Left renal pelvis (tissue), 4 donors: ENCODE data around the gene SLC12A9. TPM values are rescaled to one million over a fixed set of nuclear protein-coding genes. Genes with fewer than 3 reads are reported as not detected.

ENCODE experiments used
- DNase-seq, 4 donors: peaks; one replicate each; pipeline ENCODE4 v3.0.0-alpha.2; 2013; ENCODE audit warnings: low read depth in 4 of 4, low spot score in 3 of 4
- polyA plus RNA-seq, 4 donors: library from polyadenylated mRNA; unstranded; fragments of 120-200 nt; gene quantifications; one replicate each; pipeline ENCODE4 v1.2.1, GENCODE V29; 2013; ENCODE audit not compliant: insufficient read length in 4 of 4

SLC12A9 gene
- polyA plus RNA-seq, 4 donors = 15.3 to 41.3 (median 20.7) TPM

GRCh38 chr7:100856871-100857282 lies 4.4 kb downstream of the SLC12A9 start:
- no peak for DNase-seq

GRCh38 chr7:100859856-100860255 lies 7.3 kb downstream of the SLC12A9 start:
- DNase-seq = no peak

GRCh38 chr7:100860702-100861615 lies 8.4 kb downstream of the SLC12A9 start:
- no peak for DNase-seq

GRCh38 chr7:100861616-100861985 lies 9.1 kb downstream of the SLC12A9 start:
- no peak for DNase-seq

- no peak for DNase-seq
These were observed 11.0 kb downstream of the SLC12A9 start for GRCh38 chr7:100863406-100863950.

- DNase-seq = no peak
These were observed 11.8 kb downstream of the SLC12A9 start for GRCh38 chr7:100864263-100864845.

GRCh38 chr7:100865372-100865911 lies 12.9 kb downstream of the SLC12A9 start:
- no peak for DNase-seq

- no peak for DNase-seq
These were observed 13.6 kb downstream of the SLC12A9 start for GRCh38 chr7:100865938-100866728.

GRCh38 chr7:100866729-100867039 lies 14.2 kb downstream of the SLC12A9 start:
- DNase-seq = no peak

GRCh38 chr7:100867040-100867775 lies 14.7 kb downstream of the SLC12A9 start, which contains the start of gene TRIP6:
TRIP6 (plus strand) TSS chr7:100867387; CDS start chr7:100867498, 111 bp downstream.
- peak; percentile 80 to 83 (median 82) for DNase-seq

- DNase-seq = no peak
These were observed 15.4 kb downstream of the SLC12A9 start for GRCh38 chr7:100867776-100868485.

GRCh38 chr7:100873599-100874299 lies 21.2 kb downstream of the SLC12A9 start:
- no peak for DNase-seq

- no peak for DNase-seq
These were observed 21.7 kb downstream of the SLC12A9 start for GRCh38 chr7:100874300-100874576.

GRCh38 chr7:100874577-100875355 lies 22.3 kb downstream of the SLC12A9 start, which contains the start of gene SRRT:
SRRT (plus strand) TSS chr7:100875103; CDS start chr7:100875591, 488 bp downstream.
- peak; percentile 95 to 97 (median 96) for DNase-seq

GRCh38 chr7:100875356-100875751 lies 22.8 kb downstream of the SLC12A9 start:
- DNase-seq = no peak

GRCh38 chr7:100878013-100878412 lies 25.5 kb downstream of the SLC12A9 start:
- no peak for DNase-seq

GRCh38 chr7:100878685-100879084 lies 26.2 kb downstream of the SLC12A9 start:
- no peak for DNase-seq

GRCh38 chr7:100879685-100880261 lies 27.3 kb downstream of the SLC12A9 start:
- no peak for DNase-seq
